ENCODE results near the gene JPH2.

DNA sequence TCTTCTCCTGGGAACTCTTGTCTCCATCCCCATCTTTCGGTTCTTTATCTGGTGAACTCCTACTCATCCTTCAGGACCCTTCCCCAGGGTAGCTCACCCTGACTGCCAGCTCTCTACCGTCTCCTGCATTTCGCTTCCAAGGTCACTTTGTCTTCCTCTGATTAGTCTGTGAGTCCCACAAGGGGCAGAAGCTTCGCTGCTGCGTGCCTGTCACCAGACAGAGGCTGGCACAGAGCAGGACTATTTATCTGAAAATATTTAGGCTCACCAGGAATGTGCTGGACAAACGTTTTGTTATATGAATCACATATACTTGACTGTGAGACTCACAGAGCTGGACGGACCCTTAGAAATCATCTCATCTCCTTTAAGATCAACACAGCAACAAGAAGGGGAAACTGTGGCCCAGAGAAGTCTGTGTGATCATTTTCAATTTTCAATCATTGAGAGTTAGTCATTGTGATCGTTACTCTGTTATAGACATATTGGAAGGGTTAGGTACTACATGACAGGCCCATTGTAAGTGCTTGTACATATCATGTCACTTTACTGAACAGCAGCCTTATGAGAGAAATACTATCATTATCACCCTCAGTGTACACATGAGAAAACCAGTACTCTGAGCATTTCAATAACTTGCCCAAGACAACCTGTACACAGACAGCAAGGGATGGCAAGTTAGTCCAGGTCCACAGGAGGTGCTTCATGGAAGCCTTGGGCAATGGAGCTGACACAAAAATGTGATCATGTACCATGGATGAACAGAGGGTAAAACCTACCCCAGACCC is 51.4 kb downstream of the JPH2 start:
- TF ChIP-seq CTCF (IDR thresholded peaks at IDR 0.05) (no peak), POLR2A (IDR thresholded peaks at IDR 0.05) (no peak)
